ENCODE data around the gene LRRK2.
"Not testable (repeated sequence)": the region's sequence is repeated elsewhere in the genome, so short reads cannot be mapped to it uniquely, and the experiment has no call there.

Gene LRRK2

GRCh38 chr12:40224439-40225291, at the start of gene LRRK2:
Gene LRRK2, plus strand, starts transcription at chr12:40224997. Its CDS starts 135 bp downstream, at chr12:40225132.
- DNase-seq: peak; percentile 42

GRCh38 chr12:40175045-40175444, 49.8 kb upstream of the LRRK2 start:
- no peak for DNase-seq

GRCh38 chr12:40175489-40175888, 49.3 kb upstream of the LRRK2 start:
- no peak for DNase-seq

GRCh38 chr12:40178701-40179100, 46.1 kb upstream of the LRRK2 start:
- DNase-seq: no peak

- no peak for DNase-seq
Observed at GRCh38 chr12:40181490-40181889, 43.3 kb upstream of the LRRK2 start.

GRCh38 chr12:40183715-40184114, 41.1 kb upstream of the LRRK2 start:
- no peak for DNase-seq

- no peak for DNase-seq
Observed at GRCh38 chr12:40184493-40185302, 40.1 kb upstream of the LRRK2 start.

- DNase-seq: no peak
Observed at GRCh38 chr12:40185303-40185693, 39.5 kb upstream of the LRRK2 start.

GRCh38 chr12:40188558-40189320, 36.1 kb upstream of the LRRK2 start:
- DNase-seq: no peak

- no peak for DNase-seq
Observed at GRCh38 chr12:40192704-40193255, 32.0 kb upstream of the LRRK2 start.

GRCh38 chr12:40194846-40195245, 30.0 kb upstream of the LRRK2 start:
- DNase-seq: no peak

GRCh38 chr12:40197590-40197989, 27.2 kb upstream of the LRRK2 start:
- DNase-seq: no peak

- no peak for DNase-seq
Observed at GRCh38 chr12:40198601-40199000, 26.2 kb upstream of the LRRK2 start.

- DNase-seq: no peak
Observed at GRCh38 chr12:40202095-40203059, 22.4 kb upstream of the LRRK2 start.

GRCh38 chr12:40203060-40203430, 21.8 kb upstream of the LRRK2 start:
- no peak for DNase-seq

GRCh38 chr12:40204337-40204736, 20.5 kb upstream of the LRRK2 start:
- no peak for DNase-seq

- no peak for DNase-seq
Observed at GRCh38 chr12:40207551-40207950, 17.2 kb upstream of the LRRK2 start.

- no peak for DNase-seq
Observed at GRCh38 chr12:40208707-40209446, 15.9 kb upstream of the LRRK2 start.

GRCh38 chr12:40209886-40210285, 14.9 kb upstream of the LRRK2 start:
- DNase-seq: no peak

- not testable (repeated sequence) for DNase-seq
Observed at GRCh38 chr12:40211186-40211585, 13.6 kb upstream of the LRRK2 start.

GRCh38 chr12:40212566-40212965, 12.2 kb upstream of the LRRK2 start:
- DNase-seq: no peak
